Measurements from ENCODE around the gene AKIRIN2.

- no peak for TF ChIP-seq POLR2A (IDR thresholded peaks at IDR 0.05)
- no peak for TF ChIP-seq CTCF (IDR thresholded peaks at IDR 0.05)
These were observed 15.0 kb upstream of the AKIRIN2 start for GRCh38 chr6:87716928-87717614.
